Measurements from ENCODE around the gene YIPF5.

- no peak for TF ChIP-seq CTCF (IDR thresholded peaks at IDR 0.05)
- TF ChIP-seq POLR2AphosphoS5 (IDR thresholded peaks at IDR 0.05; ENCODE audit: insufficient read depth in 1 of 2, low read depth in 1 of 2) = no peak
- TF ChIP-seq POLR2A (IDR thresholded peaks at IDR 0.05) = no peak
Measured at GRCh38 chr5:144196612-144197011, 26.2 kb upstream of the YIPF5 start.

Measured in vagina (tissue), 2 donors.